Measurements from ENCODE around the gene PTGER3. TPM values are rescaled to one million over a fixed set of nuclear protein-coding genes. Genes with fewer than 3 reads are reported as not detected.

The PTGER3 gene
- polyA plus RNA-seq, 3 donors: 0.29 TPM; not detected in 2

DNA sequence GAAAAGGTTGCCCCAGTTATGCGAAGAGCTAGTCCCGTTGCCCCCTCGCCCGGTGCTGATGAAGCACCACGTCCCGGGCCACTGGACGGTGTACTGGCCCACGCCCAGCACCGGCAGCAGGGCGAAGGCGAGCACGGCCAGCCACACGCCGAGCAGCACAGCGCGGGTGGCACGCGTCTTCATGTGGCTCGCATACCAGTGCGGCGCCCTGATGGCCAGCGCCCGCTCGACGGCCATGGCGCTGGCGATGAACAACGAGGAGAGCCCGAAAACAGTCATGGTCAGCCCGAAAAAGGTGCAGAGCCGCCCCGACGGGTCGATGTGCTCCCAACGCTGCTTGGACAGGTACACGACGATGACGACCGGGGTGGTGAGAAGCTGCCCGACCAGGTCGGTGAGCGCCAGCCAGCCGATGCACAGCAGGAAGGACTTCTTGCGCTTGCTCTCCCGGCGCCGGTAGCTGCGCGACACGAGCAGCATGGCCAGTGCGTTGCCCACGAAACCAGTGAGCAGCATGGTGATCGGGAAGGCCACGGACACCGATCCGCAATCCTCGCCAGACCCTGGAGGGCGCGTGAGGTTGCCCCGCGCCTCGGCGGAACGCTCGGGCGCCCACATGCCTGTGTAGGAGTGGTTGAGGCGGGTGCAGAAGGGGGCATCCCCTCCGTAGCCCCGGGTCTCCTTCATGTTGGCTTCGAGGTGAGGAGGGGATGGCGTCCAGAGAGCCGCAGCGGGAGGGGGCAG is 553 bp downstream of the PTGER3 start:
- Mint-ChIP-seq H3K36me3 (peaks cover 5 to 6% of the 10 kb centered on the region in 2 donors), H3K27ac (peak overlapping the region in 1 of 7 donors; percentile 80), H3K9me3 (peaks cover 0 to 13% (median 7%) of the 10 kb centered on the region in 7 donors), H3K4me1 (peaks cover 22% of the 10 kb centered on the region), H3K27me3 (ENCODE audit: low read depth in 3 of 3) (peaks cover 41 to 59% (median 46%) of the 10 kb centered on the region in 3 donors), H3K4me3 (peak overlapping the region; percentile 84 to 94)
- H3K79me2 ChIP-seq (ENCODE audit: insufficient read depth, low read length): no peaks in the 10 kb centered on the region
- peaks cover 0 to 11% of the 10 kb centered on the region in 2 donors for H3K9me3 ChIP-seq (replicated peaks in 1 of 2; ENCODE audit: control insufficient read depth in 1 of 2, insufficient read depth in 1 of 2, low read length in 2 of 2)
- 5% methylated on average over 73 of the region's 73 CpGs for WGBS (ENCODE audit: insufficient coverage)
- H4K20me1 ChIP-seq (ENCODE audit: insufficient read depth, low read length): no peaks in the 10 kb centered on the region
- peak overlapping the region; percentile 91 for H3K4me2 ChIP-seq (replicated peaks; ENCODE audit: extremely low read depth, low read length, poor library complexity, severe bottlenecking)
- H3K36me3 ChIP-seq (replicated peaks in 1 of 2; ENCODE audit: control insufficient read depth in 1 of 2, insufficient read depth in 2 of 2, low read length in 2 of 2): no peaks in the 10 kb centered on the region
- H3K27ac ChIP-seq (ENCODE audit: low read depth in 1 of 2, low read length in 2 of 2): no peak overlapping the region
- intact Hi-C loops (cut with micrococcal nuclease): loop anchor here (2.0 to 5.0 kb wide), 2 partner anchors 360 to 366 kb away; no protein-coding TSS in a partner anchor
- TF ChIP-seq, protein P1, sequence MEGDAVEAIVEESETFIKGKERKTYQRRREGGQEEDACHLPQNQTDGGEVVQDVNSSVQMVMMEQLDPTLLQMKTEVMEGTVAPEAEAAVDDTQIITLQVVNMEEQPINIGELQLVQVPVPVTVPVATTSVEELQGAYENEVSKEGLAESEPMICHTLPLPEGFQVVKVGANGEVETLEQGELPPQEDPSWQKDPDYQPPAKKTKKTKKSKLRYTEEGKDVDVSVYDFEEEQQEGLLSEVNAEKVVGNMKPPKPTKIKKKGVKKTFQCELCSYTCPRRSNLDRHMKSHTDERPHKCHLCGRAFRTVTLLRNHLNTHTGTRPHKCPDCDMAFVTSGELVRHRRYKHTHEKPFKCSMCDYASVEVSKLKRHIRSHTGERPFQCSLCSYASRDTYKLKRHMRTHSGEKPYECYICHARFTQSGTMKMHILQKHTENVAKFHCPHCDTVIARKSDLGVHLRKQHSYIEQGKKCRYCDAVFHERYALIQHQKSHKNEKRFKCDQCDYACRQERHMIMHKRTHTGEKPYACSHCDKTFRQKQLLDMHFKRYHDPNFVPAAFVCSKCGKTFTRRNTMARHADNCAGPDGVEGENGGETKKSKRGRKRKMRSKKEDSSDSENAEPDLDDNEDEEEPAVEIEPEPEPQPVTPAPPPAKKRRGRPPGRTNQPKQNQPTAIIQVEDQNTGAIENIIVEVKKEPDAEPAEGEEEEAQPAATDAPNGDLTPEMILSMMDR (IDR thresholded peaks at IDR 0.05): no peak
- peak overlapping the region; percentile 84 for H2AFZ ChIP-seq (ENCODE audit: insufficient read depth, low read depth, low read length, poor library complexity, severe bottlenecking)
- H3K27me3 ChIP-seq (ENCODE audit: control insufficient read depth in 2 of 2, insufficient read depth in 2 of 2, low read length in 2 of 2): peaks cover 38 to 65% of the 10 kb centered on the region in 2 donors
- H3K4me3 ChIP-seq (replicated peaks in 1 of 3; ENCODE audit: low read depth in 2 of 3, low read length in 3 of 3): peak overlapping the region; percentile 34 to 77 (median 38)
- H3K9ac ChIP-seq (ENCODE audit: insufficient read depth, low read length, poor library complexity, severe bottlenecking): peak overlapping the region; percentile 43
- peaks cover 18 to 20% of the 10 kb centered on the region in 2 donors for H3K4me1 ChIP-seq (ENCODE audit: control insufficient read depth in 1 of 2, insufficient read depth in 2 of 2, low read length in 2 of 2)
- peak in 1 of 3 donors; percentile 13 for DNase-seq

DNA sequence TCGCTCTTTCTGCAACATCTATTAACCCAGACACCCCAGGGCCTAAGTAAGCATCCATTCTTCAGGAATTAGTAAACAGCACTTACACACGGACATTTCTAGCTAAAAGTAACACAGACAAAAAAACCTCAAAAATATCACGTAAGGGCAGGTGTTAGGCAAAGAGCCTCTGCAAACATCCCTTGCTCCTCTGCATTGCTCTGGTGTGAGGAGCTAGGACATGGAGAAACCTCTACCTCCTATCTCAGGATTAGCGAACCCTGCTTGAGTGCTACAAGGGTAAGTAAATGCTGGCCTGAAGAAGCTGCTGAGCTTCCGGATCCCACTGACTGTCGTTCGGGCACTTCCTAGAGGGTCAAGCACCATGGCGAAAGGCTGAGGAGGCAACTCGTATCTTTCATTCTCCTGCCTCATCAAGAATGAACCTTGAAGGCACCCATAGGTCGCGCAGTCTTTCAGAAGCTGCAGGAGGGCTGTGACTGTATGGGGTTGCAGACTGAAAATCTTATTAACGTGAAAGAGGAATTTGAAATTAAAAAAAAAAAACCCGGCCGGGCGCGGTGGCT is 2.1 kb downstream of the PTGER3 start:
- Mint-ChIP-seq H3K27me3 (ENCODE audit: low read depth in 3 of 3) (peaks cover 38 to 49% (median 46%) of the 10 kb centered on the region in 3 donors), H3K9me3 (peaks cover 0 to 13% (median 7%) of the 10 kb centered on the region in 7 donors), H3K4me3 (peak overlapping the region in 1 of 2 donors; percentile 82), H3K27ac (no peak overlapping the region), H3K4me1 (peaks cover 22% of the 10 kb centered on the region), H3K36me3 (peaks cover 5 to 6% of the 10 kb centered on the region in 2 donors)
- Histone ChIP-seq H3K27ac (ENCODE audit: low read depth in 1 of 2, low read length in 2 of 2) (no peak overlapping the region), H2AFZ (ENCODE audit: insufficient read depth, low read depth, low read length, poor library complexity, severe bottlenecking) (no peak overlapping the region), H3K27me3 (ENCODE audit: control insufficient read depth in 2 of 2, insufficient read depth in 2 of 2, low read length in 2 of 2) (peaks cover 36 to 57% of the 10 kb centered on the region in 2 donors), H3K36me3 (replicated peaks in 1 of 2; ENCODE audit: control insufficient read depth in 1 of 2, insufficient read depth in 2 of 2, low read length in 2 of 2) (no peaks in the 10 kb centered on the region), H3K4me2 (replicated peaks; ENCODE audit: extremely low read depth, low read length, poor library complexity, severe bottlenecking) (no peak overlapping the region), H4K20me1 (ENCODE audit: insufficient read depth, low read length) (no peaks in the 10 kb centered on the region), H3K79me2 (ENCODE audit: insufficient read depth, low read length) (no peaks in the 10 kb centered on the region), H3K9ac (ENCODE audit: insufficient read depth, low read length, poor library complexity, severe bottlenecking) (no peak overlapping the region), H3K4me3 (replicated peaks in 1 of 3; ENCODE audit: low read depth in 2 of 3, low read length in 3 of 3) (no peak overlapping the region), H3K4me1 (ENCODE audit: control insufficient read depth in 1 of 2, insufficient read depth in 2 of 2, low read length in 2 of 2) (peaks cover 18 to 20% of the 10 kb centered on the region in 2 donors), H3K9me3 (replicated peaks in 1 of 2; ENCODE audit: control insufficient read depth in 1 of 2, insufficient read depth in 1 of 2, low read length in 2 of 2) (peaks cover 0 to 11% of the 10 kb centered on the region in 2 donors)
- 81% methylated on average over 4 of the region's 16 CpGs for WGBS (ENCODE audit: insufficient coverage)
- no peak for DNase-seq
- TF ChIP-seq, protein P1 (IDR thresholded peaks at IDR 0.05): no peak
- intact Hi-C loops (cut with micrococcal nuclease): loop anchor here (2.0 to 5.0 kb wide), 2 partner anchors 358 to 365 kb away; no protein-coding TSS in a partner anchor

Measured in CD14-positive monocyte (primary cell).